Activated CD4-positive, alpha-beta T cell treated with anti-CD3 and anti-CD28 coated beads for 1 hour (primary cell): Measurements from ENCODE around the gene FAM114A1.
"Not testable (repeated sequence)": the region's sequence is repeated elsewhere in the genome, so short reads cannot be mapped to it uniquely, and the experiment has no call there.

ENCODE experiments used
- DNase-seq: peaks from one replicate; pipeline ENCODE4 v3.0.0-alpha.2; 2020

FAM114A1 gene

GRCh38 chr4:38904682-38905081 is 37.1 kb downstream of the FAM114A1 start:
- DNase-seq: no peak

GRCh38 chr4:38905652-38906385 is 38.2 kb downstream of the FAM114A1 start:
- no peak for DNase-seq

- DNase-seq: no peak
Measured at GRCh38 chr4:38907696-38908270, 40.2 kb downstream of the FAM114A1 start.

GRCh38 chr4:38909015-38909414 is 41.4 kb downstream of the FAM114A1 start:
- DNase-seq: no peak

- DNase-seq: no peak
Measured at GRCh38 chr4:38911257-38911656, 43.7 kb downstream of the FAM114A1 start.

- DNase-seq: no peak
Measured at GRCh38 chr4:38914854-38915253, 47.2 kb downstream of the FAM114A1 start.

- not testable (repeated sequence) for DNase-seq
Measured at GRCh38 chr4:38916267-38916666, 48.7 kb downstream of the FAM114A1 start.

- no peak for DNase-seq
Measured at GRCh38 chr4:38917481-38918025, 49.9 kb downstream of the FAM114A1 start.

- DNase-seq: no peak
Measured at GRCh38 chr4:38919494-38919893, 51.9 kb downstream of the FAM114A1 start.

- no peak for DNase-seq
Measured at GRCh38 chr4:38920186-38920585, 52.6 kb downstream of the FAM114A1 start.

- DNase-seq: no peak
Measured at GRCh38 chr4:38920677-38921076, 53.1 kb downstream of the FAM114A1 start.

GRCh38 chr4:38921151-38921550 is 53.5 kb downstream of the FAM114A1 start:
- no peak for DNase-seq

- DNase-seq: no peak
Measured at GRCh38 chr4:38923746-38924145, 56.1 kb downstream of the FAM114A1 start.

- DNase-seq: no peak
Measured at GRCh38 chr4:38924353-38924752, 56.7 kb downstream of the FAM114A1 start.

GRCh38 chr4:38925492-38926413 is 58.1 kb downstream of the FAM114A1 start:
- no peak for DNase-seq

- no peak for DNase-seq
Measured at GRCh38 chr4:38926896-38927295, 59.3 kb downstream of the FAM114A1 start.

- DNase-seq: no peak
Measured at GRCh38 chr4:38928568-38928967, 61.0 kb downstream of the FAM114A1 start.

GRCh38 chr4:38928974-38929373 is 61.4 kb downstream of the FAM114A1 start:
- no peak for DNase-seq

- no peak for DNase-seq
Measured at GRCh38 chr4:38930204-38930603, 62.6 kb downstream of the FAM114A1 start.

GRCh38 chr4:38930707-38931106 is 63.1 kb downstream of the FAM114A1 start:
- no peak for DNase-seq

- DNase-seq: no peak
Measured at GRCh38 chr4:38931125-38931524, 63.5 kb downstream of the FAM114A1 start.

- DNase-seq: no peak
Measured at GRCh38 chr4:38935391-38936073, 67.9 kb downstream of the FAM114A1 start.

GRCh38 chr4:38939165-38939564 is 71.6 kb downstream of the FAM114A1 start:
- no peak for DNase-seq
